HL-60 (cell line): Measurements from ENCODE around the gene TBC1D5.

Experiments used
- DNase-seq, 2 experiments: peaks; one replicate each; pipeline ENCODE4 v3.0.0-alpha.2; 2010 to 2020; ENCODE audit warnings: low read depth in 1 of 2, low spot score in 1 of 2
- H3K27ac ChIP-seq: fragments of 250-450 bp; sonication (Bioruptor Pico); replicated peaks from 2 replicates; pipeline ENCODE4 v1.5.1; 2020; ENCODE audit warnings: mild to moderate bottlenecking, moderate library complexity
- H3K27me3 ChIP-seq: fragments of 250-450 bp; sonication (Bioruptor Pico); 2 replicates; pipeline ENCODE4 v1.5.1; 2021; ENCODE audit warnings: mild to moderate bottlenecking, moderate library complexity; ENCODE audit not compliant: insufficient read depth, poor library complexity, severe bottlenecking
- H3K4me3 ChIP-seq: replicated peaks from 2 replicates; pipeline ENCODE4 v1.5.1; 2011; ENCODE audit warnings: mild to moderate bottlenecking, control low read depth, low read length; ENCODE audit not compliant: insufficient read depth
- GABPA ChIP-seq: IDR thresholded peaks from 2 replicates; pipeline ENCODE4 v1.6.1; 2012; ENCODE audit warnings: low read depth
- POLR2AphosphoS5 ChIP-seq: IDR thresholded peaks from 2 replicates; pipeline ENCODE4 v1.6.1; 2012; ENCODE audit warnings: low read depth
- SPI1 ChIP-seq: IDR thresholded peaks from 2 replicates; pipeline ENCODE4 v1.6.1; 2012; ENCODE audit warnings: low read depth, mild to moderate bottlenecking, borderline replicate concordance
- TF ChIP-seq, protein P1 (sequence below): IDR thresholded peaks from one replicate; pipeline ENCODE4 v1.5.1; 2011; ENCODE audit warnings: low read length, control low read depth, inconsistent platforms; ENCODE audit not compliant: insufficient read depth
- TF ChIP-seq, protein P2 (sequence below): IDR thresholded peaks from 2 replicates; pipeline ENCODE4 v1.6.1; 2012; ENCODE audit warnings: low read depth; ENCODE audit not compliant: insufficient replicate concordance

Gene TBC1D5

DNA sequence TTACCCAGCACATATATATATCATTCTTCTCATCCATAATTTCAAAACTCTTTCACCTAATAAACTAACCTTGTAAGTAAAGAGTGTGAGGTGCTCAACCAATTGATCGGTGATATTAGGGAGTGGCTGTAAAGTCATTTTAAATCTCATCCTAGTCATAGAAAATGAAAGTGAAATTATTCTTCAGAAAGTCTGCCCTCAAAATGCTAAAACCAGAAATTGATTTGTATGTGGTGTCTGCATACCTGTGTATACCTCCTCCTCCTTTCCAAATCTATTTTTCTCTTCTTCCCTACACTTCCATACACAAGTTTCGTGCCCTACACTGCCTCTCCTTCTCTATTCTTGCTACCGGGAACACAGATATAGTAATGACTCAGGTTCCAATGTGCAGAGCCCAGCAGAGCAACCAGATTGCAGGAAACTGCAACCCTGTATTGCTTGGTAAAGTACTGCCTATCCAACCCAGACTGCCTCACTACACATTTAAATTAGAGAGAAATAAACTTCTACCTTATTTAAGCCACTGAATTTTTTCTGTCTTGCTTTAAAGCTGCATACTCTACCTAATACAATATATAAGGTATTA is 7.4 kb upstream of the TBC1D5 start:
- DNase-seq, result no peak
- TF ChIP-seq, protein P1, sequence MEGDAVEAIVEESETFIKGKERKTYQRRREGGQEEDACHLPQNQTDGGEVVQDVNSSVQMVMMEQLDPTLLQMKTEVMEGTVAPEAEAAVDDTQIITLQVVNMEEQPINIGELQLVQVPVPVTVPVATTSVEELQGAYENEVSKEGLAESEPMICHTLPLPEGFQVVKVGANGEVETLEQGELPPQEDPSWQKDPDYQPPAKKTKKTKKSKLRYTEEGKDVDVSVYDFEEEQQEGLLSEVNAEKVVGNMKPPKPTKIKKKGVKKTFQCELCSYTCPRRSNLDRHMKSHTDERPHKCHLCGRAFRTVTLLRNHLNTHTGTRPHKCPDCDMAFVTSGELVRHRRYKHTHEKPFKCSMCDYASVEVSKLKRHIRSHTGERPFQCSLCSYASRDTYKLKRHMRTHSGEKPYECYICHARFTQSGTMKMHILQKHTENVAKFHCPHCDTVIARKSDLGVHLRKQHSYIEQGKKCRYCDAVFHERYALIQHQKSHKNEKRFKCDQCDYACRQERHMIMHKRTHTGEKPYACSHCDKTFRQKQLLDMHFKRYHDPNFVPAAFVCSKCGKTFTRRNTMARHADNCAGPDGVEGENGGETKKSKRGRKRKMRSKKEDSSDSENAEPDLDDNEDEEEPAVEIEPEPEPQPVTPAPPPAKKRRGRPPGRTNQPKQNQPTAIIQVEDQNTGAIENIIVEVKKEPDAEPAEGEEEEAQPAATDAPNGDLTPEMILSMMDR, result no peak
- TF ChIP-seq POLR2AphosphoS5 (no peak), SPI1 (no peak), GABPA (no peak)
- TF ChIP-seq, protein P2, sequence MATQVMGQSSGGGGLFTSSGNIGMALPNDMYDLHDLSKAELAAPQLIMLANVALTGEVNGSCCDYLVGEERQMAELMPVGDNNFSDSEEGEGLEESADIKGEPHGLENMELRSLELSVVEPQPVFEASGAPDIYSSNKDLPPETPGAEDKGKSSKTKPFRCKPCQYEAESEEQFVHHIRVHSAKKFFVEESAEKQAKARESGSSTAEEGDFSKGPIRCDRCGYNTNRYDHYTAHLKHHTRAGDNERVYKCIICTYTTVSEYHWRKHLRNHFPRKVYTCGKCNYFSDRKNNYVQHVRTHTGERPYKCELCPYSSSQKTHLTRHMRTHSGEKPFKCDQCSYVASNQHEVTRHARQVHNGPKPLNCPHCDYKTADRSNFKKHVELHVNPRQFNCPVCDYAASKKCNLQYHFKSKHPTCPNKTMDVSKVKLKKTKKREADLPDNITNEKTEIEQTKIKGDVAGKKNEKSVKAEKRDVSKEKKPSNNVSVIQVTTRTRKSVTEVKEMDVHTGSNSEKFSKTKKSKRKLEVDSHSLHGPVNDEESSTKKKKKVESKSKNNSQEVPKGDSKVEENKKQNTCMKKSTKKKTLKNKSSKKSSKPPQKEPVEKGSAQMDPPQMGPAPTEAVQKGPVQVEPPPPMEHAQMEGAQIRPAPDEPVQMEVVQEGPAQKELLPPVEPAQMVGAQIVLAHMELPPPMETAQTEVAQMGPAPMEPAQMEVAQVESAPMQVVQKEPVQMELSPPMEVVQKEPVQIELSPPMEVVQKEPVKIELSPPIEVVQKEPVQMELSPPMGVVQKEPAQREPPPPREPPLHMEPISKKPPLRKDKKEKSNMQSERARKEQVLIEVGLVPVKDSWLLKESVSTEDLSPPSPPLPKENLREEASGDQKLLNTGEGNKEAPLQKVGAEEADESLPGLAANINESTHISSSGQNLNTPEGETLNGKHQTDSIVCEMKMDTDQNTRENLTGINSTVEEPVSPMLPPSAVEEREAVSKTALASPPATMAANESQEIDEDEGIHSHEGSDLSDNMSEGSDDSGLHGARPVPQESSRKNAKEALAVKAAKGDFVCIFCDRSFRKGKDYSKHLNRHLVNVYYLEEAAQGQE, result no peak
- Histone ChIP-seq H3K4me3 (no peak overlapping the region), H3K27ac (no peak overlapping the region; the same call in 1 of the 2 replicates), H3K27me3 (no peaks in the 10 kb centered on the region)

DNA sequence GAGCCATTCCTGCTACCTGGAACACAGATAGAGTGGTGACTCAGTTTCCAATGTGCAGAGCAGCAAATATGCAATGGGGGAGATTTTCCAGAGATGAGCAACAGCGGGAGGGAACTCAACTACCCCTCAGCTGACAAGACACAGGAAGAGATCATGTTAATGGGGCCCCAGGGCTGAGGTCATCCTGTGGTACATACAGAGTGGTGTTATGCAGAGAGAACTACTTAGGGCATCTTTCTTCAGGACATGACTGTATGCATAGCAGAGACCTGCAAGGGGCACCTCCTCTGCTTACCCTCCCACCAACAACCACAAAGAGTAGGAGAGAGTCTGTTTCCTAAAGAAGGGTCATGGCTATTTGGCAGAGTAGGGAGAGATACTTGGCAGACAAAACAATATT is 6.8 kb upstream of the TBC1D5 start:
- Histone ChIP-seq H3K27me3 (no peaks in the 10 kb centered on the region), H3K4me3 (no peak overlapping the region), H3K27ac (no peak overlapping the region; the same call in 1 of the 2 replicates)
- TF ChIP-seq, protein P1, result no peak
- no peak for TF ChIP-seq SPI1
- TF ChIP-seq GABPA, result no peak
- TF ChIP-seq, protein P2, result no peak
- no peak for TF ChIP-seq POLR2AphosphoS5
- DNase-seq, result peak in 1 of 2 experiments; percentile 47

DNA sequence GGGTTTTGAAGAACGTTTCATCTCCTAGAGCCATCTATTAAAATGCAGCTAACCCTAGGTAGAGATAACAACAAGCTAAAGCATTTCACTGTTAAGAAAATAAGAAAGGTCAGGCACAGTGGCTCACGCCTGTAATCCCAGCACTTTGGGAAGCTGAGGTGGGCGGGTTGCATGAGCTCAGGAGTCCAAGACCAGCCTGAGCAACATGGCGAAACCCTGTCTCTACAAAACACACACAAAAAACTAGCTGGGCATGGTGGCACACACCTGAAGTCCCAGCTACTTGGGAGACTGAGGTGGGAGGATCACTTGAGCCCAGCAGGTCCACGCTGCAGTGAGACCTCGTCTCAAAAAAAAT is 5.4 kb upstream of the TBC1D5 start:
- TF ChIP-seq GABPA (no peak), POLR2AphosphoS5 (no peak), SPI1 (no peak)
- TF ChIP-seq, protein P2, result no peak
- TF ChIP-seq, protein P1, result no peak
- no peak for DNase-seq
- Histone ChIP-seq H3K27me3 (no peaks in the 10 kb centered on the region), H3K4me3 (no peak overlapping the region), H3K27ac (peak overlapping the region; percentile 67)
